Esophagus muscularis mucosa (tissue), 3 donors: ENCODE data around the gene EEF2.
"Not testable (repeated sequence)": the region's sequence is repeated elsewhere in the genome, so short reads cannot be mapped to it uniquely, and the experiment has no call there.

Experiments used
- EP300 ChIP-seq: sonication (generic); formaldehyde crosslinking; IDR thresholded peaks from one replicate; pipeline ENCODE4 v1.6.1; 2017; ENCODE audit warnings: antibody characterized with exemption
- TF ChIP-seq, protein P1 (sequence below), 3 experiments: fragments of 200-600 bp in 2 of 3; fragments of 450-650 bp in 1 of 3; sonication (generic) in 2 of 3; IDR thresholded peaks; one replicate each; pipeline ENCODE4 v1.5.1; 2017 to 2019; ENCODE audit warnings: antibody characterized with exemption in 3 of 3, mild to moderate bottlenecking in 2 of 3, moderate library complexity in 1 of 3

DNA sequence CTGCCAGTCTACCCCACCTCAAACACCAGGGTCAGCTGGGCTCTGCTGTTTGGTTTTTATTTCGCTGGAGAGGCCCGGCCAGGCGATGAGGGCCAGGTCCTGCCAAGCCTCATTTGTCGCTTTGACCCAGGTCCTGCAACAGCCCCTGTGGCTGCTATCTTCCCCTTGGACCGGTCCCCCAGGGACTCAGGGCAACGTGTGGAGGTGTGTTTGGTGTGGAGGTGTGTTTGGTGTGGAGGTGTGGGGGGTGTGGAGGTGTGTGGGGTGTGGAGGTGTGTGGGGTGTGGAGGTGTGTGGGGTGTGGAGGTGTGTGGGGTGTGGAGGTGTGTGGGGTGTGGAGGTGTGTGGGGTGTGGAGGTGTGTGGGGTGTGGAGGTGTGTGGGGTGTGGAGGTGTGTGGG lies 26.2 kb upstream of the EEF2 start:
- not testable (repeated sequence) for TF ChIP-seq EP300
- TF ChIP-seq, protein P1, sequence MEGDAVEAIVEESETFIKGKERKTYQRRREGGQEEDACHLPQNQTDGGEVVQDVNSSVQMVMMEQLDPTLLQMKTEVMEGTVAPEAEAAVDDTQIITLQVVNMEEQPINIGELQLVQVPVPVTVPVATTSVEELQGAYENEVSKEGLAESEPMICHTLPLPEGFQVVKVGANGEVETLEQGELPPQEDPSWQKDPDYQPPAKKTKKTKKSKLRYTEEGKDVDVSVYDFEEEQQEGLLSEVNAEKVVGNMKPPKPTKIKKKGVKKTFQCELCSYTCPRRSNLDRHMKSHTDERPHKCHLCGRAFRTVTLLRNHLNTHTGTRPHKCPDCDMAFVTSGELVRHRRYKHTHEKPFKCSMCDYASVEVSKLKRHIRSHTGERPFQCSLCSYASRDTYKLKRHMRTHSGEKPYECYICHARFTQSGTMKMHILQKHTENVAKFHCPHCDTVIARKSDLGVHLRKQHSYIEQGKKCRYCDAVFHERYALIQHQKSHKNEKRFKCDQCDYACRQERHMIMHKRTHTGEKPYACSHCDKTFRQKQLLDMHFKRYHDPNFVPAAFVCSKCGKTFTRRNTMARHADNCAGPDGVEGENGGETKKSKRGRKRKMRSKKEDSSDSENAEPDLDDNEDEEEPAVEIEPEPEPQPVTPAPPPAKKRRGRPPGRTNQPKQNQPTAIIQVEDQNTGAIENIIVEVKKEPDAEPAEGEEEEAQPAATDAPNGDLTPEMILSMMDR (IDR thresholded peaks at IDR 0.05), result not testable (repeated sequence)
